Naive thymus-derived CD8-positive, alpha-beta T cell (primary cell): ENCODE results near the gene CASP7. TPM values are rescaled to one million over a fixed set of nuclear protein-coding genes. Genes with fewer than 3 reads are reported as not detected.

Experiments used
- ATAC-seq, 2 donors: fragments of 150-1000 bp; cut with Tn5 transposase in 1 of 2; sonication (Bioruptor Pico), chemical (Tn5 transposase) in 1 of 2; 1 replicate in 1 of 2; 2 replicates in 1 of 2; pipeline ENCODE4 v1.10.0; 2021; ENCODE audit warnings: mild to moderate bottlenecking in 2 of 2, moderate library complexity in 2 of 2
- POLR2A ChIA-PET: fragments of 350-600 bp; sonication (Branson Sonifier 250); formaldehyde crosslinking; loops from one replicate; lab custom pipeline; 2021; ENCODE audit warnings: antibody characterized with exemption; lab: Charles Lee
- DNase-seq, 10 donors: peaks; one replicate each; pipeline versions ENCODE4 v3.0.0 to v3.0.0-alpha.2; 2020 to 2022
- H3K27ac Mint-ChIP-seq, 10 donors: one replicate each; pipeline ENCODE4 v1.8.0; 2020 to 2022; ENCODE audit warnings: mild to moderate bottlenecking in 10 of 10, mixed read lengths in 10 of 10, moderate library complexity in 4 of 10, inconsistent platforms in 1 of 10
- H3K27me3 Mint-ChIP-seq, 5 donors: one replicate each; pipeline ENCODE4 v1.8.0; 2021 to 2022; ENCODE audit warnings: mixed read lengths in 5 of 5
- H3K36me3 Mint-ChIP-seq, 3 donors: one replicate each; pipeline ENCODE4 v1.8.0; 2020 to 2022; ENCODE audit warnings: mixed read lengths in 3 of 3, mild to moderate bottlenecking in 2 of 3, inconsistent platforms in 1 of 3
- H3K4me1 Mint-ChIP-seq, 4 donors: one replicate each; pipeline ENCODE4 v1.8.0; 2021 to 2022; ENCODE audit warnings: mixed read lengths in 4 of 4
- H3K4me3 Mint-ChIP-seq, 10 donors: one replicate each; pipeline ENCODE4 v1.8.0; 2020 to 2022; ENCODE audit warnings: mild to moderate bottlenecking in 10 of 10, mixed read lengths in 10 of 10, moderate library complexity in 6 of 10, inconsistent platforms in 1 of 10
- H3K9me3 Mint-ChIP-seq, 9 donors: one replicate each; pipeline ENCODE4 v1.8.0; 2020 to 2022; ENCODE audit warnings: mixed read lengths in 9 of 9, mild to moderate bottlenecking in 3 of 9, inconsistent platforms in 1 of 9, moderate library complexity in 1 of 9
- polyA plus RNA-seq, 3 donors: library from polyadenylated mRNA; unstranded; fragments of 300-500 nt; fragmentation: Illumina TruSeq; gene quantifications; one replicate each; pipeline ENCODE4 v1.2.3, GENCODE V29; 2021
- total RNA-seq, 8 experiments: library from RNA in 2 of 8; stranded (reverse) in 2 of 8; gene quantifications; one replicate each; pipeline ENCODE4 v1.2.3 and lab custom pipeline; 2021 to 2026

CASP7 gene
- total RNA-seq (10 to 100 TPM; 14.6 to 15.0 TPM), polyA plus RNA-seq (10 to 100 TPM; 13.1 to 15.8 (median 15.5) TPM), total RNA-seq (lab: John Stamatoyannopoulos, UW) (14.7 to 22.1 (median 17.4) reads per million in 6 experiments)

GRCh38 chr10:113679463-113680189 lies at the start of gene CASP7:
Gene CASP7, plus strand, starts transcription at chr10:113679912. Its CDS starts 17,582 bp downstream, at chr10:113697494.
- no peaks in the 10 kb centered on the region for H3K27me3 Mint-ChIP-seq
- ATAC-seq = peak; percentile 86 to 87
- POLR2A ChIA-PET = interaction anchor here (1.1 kb wide), 1 partner anchor 494 kb away, joined by 3 read pairs; the partner anchor contains the start of gene CCDC186
- H3K36me3 Mint-ChIP-seq = peaks cover 12 to 14% (median 13%) of the 10 kb centered on the region in 3 donors
- H3K9me3 Mint-ChIP-seq = peaks cover 2 to 14% (median 6%) of the 10 kb centered on the region in 9 donors
- H3K4me3 Mint-ChIP-seq = peak within 1 kb of the TSS; percentile 88 to 98 (median 96)
- peak; percentile 70 to 87 (median 76) for DNase-seq
- H3K27ac Mint-ChIP-seq = peak within 1 kb of the TSS; percentile 88 to 97 (median 95)
- H3K4me1 Mint-ChIP-seq = peaks cover 32 to 50% (median 46%) of the 10 kb centered on the region in 4 donors

- peaks cover 4 to 18% (median 14%) of the 10 kb centered on the region in 5 donors for H3K27me3 Mint-ChIP-seq
- ATAC-seq = no peak
- no peak overlapping the region for H3K4me3 Mint-ChIP-seq
- no peak for DNase-seq
- peaks cover 0 to 6% (median 0%) of the 10 kb centered on the region in 9 donors for H3K9me3 Mint-ChIP-seq
- H3K4me1 Mint-ChIP-seq = no peaks in the 10 kb centered on the region
- H3K36me3 Mint-ChIP-seq = peaks cover 0 to 2% (median 0%) of the 10 kb centered on the region in 3 donors
- POLR2A ChIA-PET = no interaction called here
- no peak overlapping the region for H3K27ac Mint-ChIP-seq
Observed at GRCh38 chr10:113630929-113631533, 48.7 kb upstream of the CASP7 start.

GRCh38 chr10:113631684-113632367 lies 47.9 kb upstream of the CASP7 start:
- H3K9me3 Mint-ChIP-seq = peaks cover 0 to 6% (median 0%) of the 10 kb centered on the region in 9 donors
- no peak overlapping the region for H3K4me3 Mint-ChIP-seq
- POLR2A ChIA-PET = no interaction called here
- no peak overlapping the region for H3K27ac Mint-ChIP-seq
- DNase-seq (no peak), ATAC-seq (no peak)
- H3K4me1 Mint-ChIP-seq = no peaks in the 10 kb centered on the region
- H3K36me3 Mint-ChIP-seq = peaks cover 0 to 6% (median 0%) of the 10 kb centered on the region in 3 donors
- H3K27me3 Mint-ChIP-seq = peaks cover 6 to 21% (median 17%) of the 10 kb centered on the region in 5 donors

- Mint-ChIP-seq H3K9me3 (peaks cover 0 to 2% (median 0%) of the 10 kb centered on the region in 9 donors), H3K4me3 (no peak overlapping the region), H3K36me3 (peaks cover 0 to 6% (median 0%) of the 10 kb centered on the region in 3 donors), H3K4me1 (no peaks in the 10 kb centered on the region), H3K27me3 (peaks cover 12 to 44% (median 27%) of the 10 kb centered on the region in 5 donors), H3K27ac (no peak overlapping the region)
- DNase-seq (no peak), ATAC-seq (no peak)
- POLR2A ChIA-PET = no interaction called here
Observed at GRCh38 chr10:113639966-113640365, 39.7 kb upstream of the CASP7 start.

- no peaks in the 10 kb centered on the region for H3K9me3 Mint-ChIP-seq
- POLR2A ChIA-PET = no interaction called here
- no peak overlapping the region for H3K4me3 Mint-ChIP-seq
- ATAC-seq (no peak), DNase-seq (no peak)
- no peak overlapping the region for H3K27ac Mint-ChIP-seq
- no peaks in the 10 kb centered on the region for H3K36me3 Mint-ChIP-seq
- H3K27me3 Mint-ChIP-seq = peaks cover 10 to 29% (median 16%) of the 10 kb centered on the region in 5 donors
- H3K4me1 Mint-ChIP-seq = no peaks in the 10 kb centered on the region
Observed at GRCh38 chr10:113641702-113642101, 38.0 kb upstream of the CASP7 start.

GRCh38 chr10:113643183-113643582 lies 36.5 kb upstream of the CASP7 start:
- Mint-ChIP-seq H3K4me1 (no peaks in the 10 kb centered on the region), H3K36me3 (no peaks in the 10 kb centered on the region), H3K4me3 (no peak overlapping the region), H3K27me3 (peaks cover 12 to 35% (median 18%) of the 10 kb centered on the region in 5 donors), H3K9me3 (no peaks in the 10 kb centered on the region), H3K27ac (no peak overlapping the region)
- DNase-seq (no peak), ATAC-seq (no peak)
- POLR2A ChIA-PET = no interaction called here

- POLR2A ChIA-PET = no interaction called here
- ATAC-seq = no peak
- Mint-ChIP-seq H3K9me3 (no peaks in the 10 kb centered on the region), H3K27ac (no peak overlapping the region), H3K36me3 (no peaks in the 10 kb centered on the region), H3K4me1 (no peaks in the 10 kb centered on the region), H3K27me3 (peaks cover 14 to 36% (median 15%) of the 10 kb centered on the region in 5 donors), H3K4me3 (no peak overlapping the region)
- DNase-seq = no peak
Observed at GRCh38 chr10:113644185-113645120, 35.3 kb upstream of the CASP7 start.

- POLR2A ChIA-PET = no interaction called here
- Mint-ChIP-seq H3K4me1 (no peaks in the 10 kb centered on the region), H3K9me3 (peaks cover 0 to 4% (median 0%) of the 10 kb centered on the region in 9 donors), H3K36me3 (no peaks in the 10 kb centered on the region), H3K27me3 (peaks cover 10 to 27% (median 16%) of the 10 kb centered on the region in 5 donors), H3K4me3 (no peak overlapping the region), H3K27ac (peak overlapping the region in 1 of 10 donors; percentile 28)
- DNase-seq (no peak), ATAC-seq (no peak)
Observed at GRCh38 chr10:113646336-113647201, 33.1 kb upstream of the CASP7 start.

- Mint-ChIP-seq H3K36me3 (no peaks in the 10 kb centered on the region), H3K27me3 (peaks cover 10 to 19% (median 14%) of the 10 kb centered on the region in 5 donors), H3K9me3 (peaks cover 0 to 4% (median 0%) of the 10 kb centered on the region in 9 donors), H3K4me3 (no peak overlapping the region), H3K4me1 (no peaks in the 10 kb centered on the region), H3K27ac (no peak overlapping the region)
- ATAC-seq (no peak), DNase-seq (no peak)
- POLR2A ChIA-PET = no interaction called here
Observed at GRCh38 chr10:113647812-113648211, 31.9 kb upstream of the CASP7 start.

GRCh38 chr10:113648478-113648877 lies 31.2 kb upstream of the CASP7 start:
- Mint-ChIP-seq H3K9me3 (peaks cover 0 to 4% (median 0%) of the 10 kb centered on the region in 9 donors), H3K27ac (peak overlapping the region in 1 of 10 donors; percentile 30), H3K4me3 (no peak overlapping the region), H3K4me1 (no peaks in the 10 kb centered on the region), H3K27me3 (peaks cover 9 to 23% (median 11%) of the 10 kb centered on the region in 5 donors), H3K36me3 (no peaks in the 10 kb centered on the region)
- DNase-seq (no peak), ATAC-seq (no peak)
- POLR2A ChIA-PET = no interaction called here

- Mint-ChIP-seq H3K36me3 (no peaks in the 10 kb centered on the region), H3K27me3 (peaks cover 12 to 27% (median 17%) of the 10 kb centered on the region in 5 donors), H3K27ac (no peak overlapping the region), H3K4me3 (no peak overlapping the region), H3K4me1 (no peaks in the 10 kb centered on the region), H3K9me3 (peaks cover 0 to 4% (median 0%) of the 10 kb centered on the region in 9 donors)
- POLR2A ChIA-PET = no interaction called here
- ATAC-seq (no peak), DNase-seq (no peak)
Observed at GRCh38 chr10:113650172-113650571, 29.5 kb upstream of the CASP7 start.
